ENCODE data around the gene SUMO4.

DNA sequence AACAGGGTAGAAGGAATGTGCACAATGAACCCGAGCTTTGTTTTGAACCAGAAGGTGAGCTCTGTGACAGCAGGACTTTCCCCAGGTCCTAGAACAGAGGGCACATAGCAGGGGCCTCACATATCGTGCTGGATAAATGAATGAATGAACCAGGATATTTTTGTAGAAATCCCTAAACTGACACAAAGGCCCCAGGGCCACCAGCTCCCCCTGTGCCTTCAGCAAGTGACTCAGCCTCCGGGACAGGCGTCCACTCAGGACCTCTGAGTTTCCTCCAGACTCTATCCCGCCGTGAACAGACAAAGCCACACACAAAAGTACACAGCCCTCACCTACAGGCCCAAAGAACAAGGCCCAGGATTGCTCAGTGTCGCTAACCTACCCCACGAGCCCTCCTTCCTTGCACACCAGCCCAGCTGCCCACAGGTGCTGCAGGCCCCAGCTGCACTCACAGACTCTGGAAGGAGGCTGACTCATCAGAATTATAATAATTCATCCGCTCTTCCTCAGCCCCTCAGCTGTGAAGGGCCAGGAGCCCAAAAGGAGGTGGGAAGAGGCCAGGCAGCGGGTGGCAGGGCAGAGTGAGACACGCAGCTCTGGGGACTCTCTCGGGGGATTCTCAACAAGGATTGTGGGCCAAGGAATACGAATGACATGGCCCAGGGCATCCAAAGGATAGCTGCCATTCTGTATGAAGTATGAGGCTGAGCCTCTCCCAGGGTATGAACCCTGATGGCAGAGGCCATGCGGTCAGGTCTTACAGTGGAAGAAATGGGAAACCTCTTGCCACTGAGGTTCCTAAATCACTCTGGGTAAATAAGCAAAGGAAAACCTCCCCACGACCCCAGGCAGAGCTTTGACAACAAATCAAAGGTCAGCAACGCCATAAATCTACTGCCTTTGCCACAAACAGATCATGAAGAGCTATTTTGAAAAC is 40.9 kb downstream of the SUMO4 start:
- TF ChIP-seq, protein P1, sequence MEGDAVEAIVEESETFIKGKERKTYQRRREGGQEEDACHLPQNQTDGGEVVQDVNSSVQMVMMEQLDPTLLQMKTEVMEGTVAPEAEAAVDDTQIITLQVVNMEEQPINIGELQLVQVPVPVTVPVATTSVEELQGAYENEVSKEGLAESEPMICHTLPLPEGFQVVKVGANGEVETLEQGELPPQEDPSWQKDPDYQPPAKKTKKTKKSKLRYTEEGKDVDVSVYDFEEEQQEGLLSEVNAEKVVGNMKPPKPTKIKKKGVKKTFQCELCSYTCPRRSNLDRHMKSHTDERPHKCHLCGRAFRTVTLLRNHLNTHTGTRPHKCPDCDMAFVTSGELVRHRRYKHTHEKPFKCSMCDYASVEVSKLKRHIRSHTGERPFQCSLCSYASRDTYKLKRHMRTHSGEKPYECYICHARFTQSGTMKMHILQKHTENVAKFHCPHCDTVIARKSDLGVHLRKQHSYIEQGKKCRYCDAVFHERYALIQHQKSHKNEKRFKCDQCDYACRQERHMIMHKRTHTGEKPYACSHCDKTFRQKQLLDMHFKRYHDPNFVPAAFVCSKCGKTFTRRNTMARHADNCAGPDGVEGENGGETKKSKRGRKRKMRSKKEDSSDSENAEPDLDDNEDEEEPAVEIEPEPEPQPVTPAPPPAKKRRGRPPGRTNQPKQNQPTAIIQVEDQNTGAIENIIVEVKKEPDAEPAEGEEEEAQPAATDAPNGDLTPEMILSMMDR (IDR thresholded peaks at IDR 0.05): no peak
- no peak for TF ChIP-seq KDM1A (IDR thresholded peaks at IDR 0.05; ENCODE audit: low read depth)
- TF ChIP-seq BHLHE40 (IDR thresholded peaks at IDR 0.05; ENCODE audit: low read depth, low read length): no peak
- TF ChIP-seq, protein P2, sequence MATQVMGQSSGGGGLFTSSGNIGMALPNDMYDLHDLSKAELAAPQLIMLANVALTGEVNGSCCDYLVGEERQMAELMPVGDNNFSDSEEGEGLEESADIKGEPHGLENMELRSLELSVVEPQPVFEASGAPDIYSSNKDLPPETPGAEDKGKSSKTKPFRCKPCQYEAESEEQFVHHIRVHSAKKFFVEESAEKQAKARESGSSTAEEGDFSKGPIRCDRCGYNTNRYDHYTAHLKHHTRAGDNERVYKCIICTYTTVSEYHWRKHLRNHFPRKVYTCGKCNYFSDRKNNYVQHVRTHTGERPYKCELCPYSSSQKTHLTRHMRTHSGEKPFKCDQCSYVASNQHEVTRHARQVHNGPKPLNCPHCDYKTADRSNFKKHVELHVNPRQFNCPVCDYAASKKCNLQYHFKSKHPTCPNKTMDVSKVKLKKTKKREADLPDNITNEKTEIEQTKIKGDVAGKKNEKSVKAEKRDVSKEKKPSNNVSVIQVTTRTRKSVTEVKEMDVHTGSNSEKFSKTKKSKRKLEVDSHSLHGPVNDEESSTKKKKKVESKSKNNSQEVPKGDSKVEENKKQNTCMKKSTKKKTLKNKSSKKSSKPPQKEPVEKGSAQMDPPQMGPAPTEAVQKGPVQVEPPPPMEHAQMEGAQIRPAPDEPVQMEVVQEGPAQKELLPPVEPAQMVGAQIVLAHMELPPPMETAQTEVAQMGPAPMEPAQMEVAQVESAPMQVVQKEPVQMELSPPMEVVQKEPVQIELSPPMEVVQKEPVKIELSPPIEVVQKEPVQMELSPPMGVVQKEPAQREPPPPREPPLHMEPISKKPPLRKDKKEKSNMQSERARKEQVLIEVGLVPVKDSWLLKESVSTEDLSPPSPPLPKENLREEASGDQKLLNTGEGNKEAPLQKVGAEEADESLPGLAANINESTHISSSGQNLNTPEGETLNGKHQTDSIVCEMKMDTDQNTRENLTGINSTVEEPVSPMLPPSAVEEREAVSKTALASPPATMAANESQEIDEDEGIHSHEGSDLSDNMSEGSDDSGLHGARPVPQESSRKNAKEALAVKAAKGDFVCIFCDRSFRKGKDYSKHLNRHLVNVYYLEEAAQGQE (IDR thresholded peaks at IDR 0.05): no peak
- no peak for TF ChIP-seq JUN (IDR thresholded peaks at IDR 0.05)
- TF ChIP-seq CEBPB (IDR thresholded peaks at IDR 0.05): no peak
- TF ChIP-seq, protein P3, sequence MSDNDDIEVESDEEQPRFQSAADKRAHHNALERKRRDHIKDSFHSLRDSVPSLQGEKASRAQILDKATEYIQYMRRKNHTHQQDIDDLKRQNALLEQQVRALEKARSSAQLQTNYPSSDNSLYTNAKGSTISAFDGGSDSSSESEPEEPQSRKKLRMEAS (IDR thresholded peaks at IDR 0.05): no peak
- TF ChIP-seq HOXA7 (CRISPR knock-in tag; IDR thresholded peaks at IDR 0.05): no peak
- TF ChIP-seq NFE2L2 (conservative IDR thresholded peaks at IDR 0.05; ENCODE audit: low read length): no peak

Data from A549 (cell line).